Activated naive CD4-positive, alpha-beta T cell treated with anti-CD3 and anti-CD28 coated beads for 36 hours (primary cell): ENCODE results near the gene BTBD9. TPM values are rescaled to one million over a fixed set of nuclear protein-coding genes. Genes with fewer than 3 reads are reported as not detected.
"Not testable (repeated sequence)": the region's sequence is repeated elsewhere in the genome, so short reads cannot be mapped to it uniquely, and the experiment has no call there.

Source experiments
- CTCF ChIA-PET: fragments of 350-600 bp; sonication (Branson Sonifier 250); formaldehyde crosslinking; loops from one replicate; lab custom pipeline; 2021; ENCODE audit warnings: antibody characterized with exemption; lab: Charles Lee
- DNase-seq: peaks from one replicate; pipeline ENCODE4 v3.0.0-alpha.2; 2020
- H3K27ac Mint-ChIP-seq: one replicate; pipeline ENCODE4 v1.8.0; 2021; ENCODE audit warnings: mild to moderate bottlenecking, mixed read lengths
- H3K27me3 Mint-ChIP-seq: one replicate; pipeline ENCODE4 v1.8.0; 2021; ENCODE audit warnings: low read depth, mixed read lengths
- H3K36me3 Mint-ChIP-seq: one replicate; pipeline ENCODE4 v1.8.0; 2021; ENCODE audit warnings: low read depth, mixed read lengths
- H3K4me1 Mint-ChIP-seq: one replicate; pipeline ENCODE4 v1.8.0; 2021; ENCODE audit warnings: low read depth, mixed read lengths
- H3K4me3 Mint-ChIP-seq: one replicate; pipeline ENCODE4 v1.8.0; 2021; ENCODE audit warnings: mild to moderate bottlenecking, moderate library complexity, mixed read lengths
- H3K9me3 Mint-ChIP-seq: one replicate; pipeline ENCODE4 v1.8.0; 2021; ENCODE audit warnings: mixed read lengths
- intact Hi-C: fragments of 100-400 bp; cut with micrococcal nuclease; formaldehyde crosslinking; loops from one replicate; pipeline ENCODE4 v1.15.1; 2023
- total RNA-seq, 2 experiments: library from RNA; stranded (reverse); gene quantifications; one replicate each; pipeline ENCODE4 v1.2.3, GENCODE V29; 2021

The BTBD9 gene
- total RNA-seq, 2 experiments from 2014 or later, result 9.5 to 11.1 TPM

DNA sequence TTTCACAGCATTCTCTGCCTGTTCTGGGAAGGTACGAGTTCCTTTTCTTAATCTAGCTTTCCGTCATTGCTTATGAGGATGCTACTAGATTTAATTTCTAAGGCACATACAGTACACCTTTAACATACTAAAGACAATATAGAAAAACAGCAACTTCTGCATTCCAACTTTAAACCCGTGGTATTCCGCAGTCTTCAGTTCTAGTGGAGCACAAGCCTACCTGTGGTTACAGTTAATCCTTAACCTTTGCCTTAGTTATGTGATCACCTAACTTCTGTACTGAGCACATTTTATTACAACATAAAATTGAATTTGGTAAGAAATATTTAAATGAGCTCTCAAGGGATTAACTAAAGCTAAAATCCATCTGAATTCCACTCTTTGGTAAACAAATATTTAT, 289.5 kb downstream of the BTBD9 start:
- peaks cover 6% of the 10 kb centered on the region for H3K4me1 Mint-ChIP-seq
- H3K36me3 Mint-ChIP-seq, result no peaks in the 10 kb centered on the region
- CTCF ChIA-PET, result no interaction called here
- intact Hi-C loops, result no loop called here
- no peaks in the 10 kb centered on the region for H3K9me3 Mint-ChIP-seq
- no peak for DNase-seq
- no peak overlapping the region for H3K4me3 Mint-ChIP-seq
- H3K27ac Mint-ChIP-seq, result no peak overlapping the region
- no peaks in the 10 kb centered on the region for H3K27me3 Mint-ChIP-seq

DNA sequence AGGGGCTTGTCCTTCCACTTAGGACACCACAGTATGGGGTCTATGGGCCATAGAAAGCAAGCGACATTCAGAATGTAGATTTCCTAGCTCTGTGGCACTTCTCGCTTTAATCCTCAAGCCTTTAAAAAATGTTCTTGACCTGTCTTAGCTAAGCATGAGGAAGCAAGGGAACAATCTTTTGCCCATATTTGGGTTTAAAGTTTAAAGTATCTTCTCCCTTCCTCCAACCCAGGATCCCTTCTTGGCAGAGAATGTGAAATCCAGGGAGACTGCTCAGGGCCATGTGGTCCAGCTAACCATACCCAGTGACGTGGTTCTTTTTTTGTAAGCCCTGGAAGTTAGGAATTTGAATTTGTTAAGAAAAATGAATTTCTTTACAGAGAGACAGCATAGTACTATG, 289.9 kb downstream of the BTBD9 start:
- Mint-ChIP-seq H3K27me3 (no peaks in the 10 kb centered on the region), H3K4me3 (no peak overlapping the region), H3K9me3 (no peaks in the 10 kb centered on the region), H3K36me3 (no peaks in the 10 kb centered on the region), H3K27ac (no peak overlapping the region), H3K4me1 (peaks cover 4% of the 10 kb centered on the region)
- CTCF ChIA-PET, result interaction anchor here (0.6 kb wide), 1 partner anchor 23 kb away, joined by 3 read pairs; no protein-coding TSS in a partner anchor
- no peak for DNase-seq
- intact Hi-C loops, result no loop called here

DNA sequence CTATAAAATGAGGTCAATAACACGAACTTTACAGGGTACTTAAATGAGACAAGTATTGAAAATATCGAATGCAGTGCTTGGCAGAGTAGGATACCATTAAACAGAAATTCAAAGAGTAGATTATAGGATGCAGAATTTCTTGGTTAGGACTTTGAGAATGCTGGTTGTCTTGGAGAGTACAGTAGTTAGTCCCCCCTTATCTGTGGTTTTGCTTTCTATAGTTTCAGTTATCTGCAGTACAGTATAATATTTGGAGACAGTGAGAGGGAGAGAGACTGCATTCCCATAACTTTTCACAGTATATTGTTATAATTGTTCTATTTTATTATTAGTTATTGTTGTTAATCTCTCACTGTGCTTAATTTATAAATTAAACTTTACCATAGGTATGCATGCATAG, 290.5 kb downstream of the BTBD9 start:
- H3K36me3 Mint-ChIP-seq, result peaks cover 2% of the 10 kb centered on the region
- H3K4me3 Mint-ChIP-seq, result no peak overlapping the region
- H3K27me3 Mint-ChIP-seq, result no peaks in the 10 kb centered on the region
- no peak for DNase-seq
- CTCF ChIA-PET, result interaction anchor here (0.6 kb wide), 1 partner anchor 22 kb away, joined by 3 read pairs; no protein-coding TSS in a partner anchor
- intact Hi-C loops, result no loop called here
- H3K27ac Mint-ChIP-seq, result no peak overlapping the region
- no peaks in the 10 kb centered on the region for H3K9me3 Mint-ChIP-seq
- H3K4me1 Mint-ChIP-seq, result no peaks in the 10 kb centered on the region

DNA sequence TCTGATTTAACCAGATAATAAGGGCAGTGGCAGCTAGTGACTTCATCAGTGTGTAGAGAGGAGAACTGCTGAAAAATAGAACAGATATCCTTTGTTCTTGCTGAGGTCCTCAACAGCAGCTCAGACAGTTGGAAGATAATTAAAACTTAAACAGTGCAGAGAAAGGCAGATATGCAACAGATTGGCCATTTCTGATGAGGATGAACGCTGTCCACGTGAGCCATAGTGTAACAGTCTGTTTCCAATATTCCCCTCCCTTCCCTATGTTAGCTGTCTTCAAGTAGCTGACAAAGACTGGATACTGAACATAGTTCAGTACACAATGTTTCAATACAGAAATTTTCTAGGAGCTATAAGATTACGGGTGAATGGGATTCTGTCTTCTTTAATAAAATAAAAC, 291.4 kb downstream of the BTBD9 start:
- H3K9me3 Mint-ChIP-seq, result no peaks in the 10 kb centered on the region
- H3K4me1 Mint-ChIP-seq, result no peaks in the 10 kb centered on the region
- H3K4me3 Mint-ChIP-seq, result no peak overlapping the region
- CTCF ChIA-PET, result interaction anchor here (0.6 kb wide), 1 partner anchor 81 kb away, joined by 3 read pairs; no protein-coding TSS in a partner anchor
- H3K27ac Mint-ChIP-seq, result no peak overlapping the region
- peaks cover 6% of the 10 kb centered on the region for H3K36me3 Mint-ChIP-seq
- intact Hi-C loops, result no loop called here
- H3K27me3 Mint-ChIP-seq, result no peaks in the 10 kb centered on the region
- no peak for DNase-seq

DNA sequence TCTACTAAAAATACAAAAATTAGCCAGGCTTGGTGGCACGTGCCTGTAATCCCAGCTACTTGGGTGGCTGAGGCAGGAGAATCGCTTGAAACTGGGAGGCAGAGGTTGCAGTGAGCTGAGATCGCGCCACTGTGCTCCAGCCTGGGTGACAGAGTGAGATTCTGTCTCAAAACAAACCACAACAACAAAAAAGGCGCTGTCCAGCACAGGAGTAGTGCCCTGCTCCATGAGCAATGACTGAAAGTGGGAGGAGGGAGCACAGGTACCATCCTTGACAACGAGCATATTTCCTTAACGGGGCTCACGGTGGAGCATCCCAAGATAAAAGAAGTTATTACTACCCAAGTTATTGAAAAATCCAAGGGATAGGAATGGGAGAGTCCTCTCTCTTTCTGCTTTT, 291.9 kb downstream of the BTBD9 start:
- H3K9me3 Mint-ChIP-seq, CTCF ChIA-PET, intact Hi-C loops, H3K27ac Mint-ChIP-seq, H3K36me3 Mint-ChIP-seq, H3K4me3 Mint-ChIP-seq, DNase-seq, H3K4me1 Mint-ChIP-seq, H3K27me3 Mint-ChIP-seq: not testable (repeated sequence)

DNA sequence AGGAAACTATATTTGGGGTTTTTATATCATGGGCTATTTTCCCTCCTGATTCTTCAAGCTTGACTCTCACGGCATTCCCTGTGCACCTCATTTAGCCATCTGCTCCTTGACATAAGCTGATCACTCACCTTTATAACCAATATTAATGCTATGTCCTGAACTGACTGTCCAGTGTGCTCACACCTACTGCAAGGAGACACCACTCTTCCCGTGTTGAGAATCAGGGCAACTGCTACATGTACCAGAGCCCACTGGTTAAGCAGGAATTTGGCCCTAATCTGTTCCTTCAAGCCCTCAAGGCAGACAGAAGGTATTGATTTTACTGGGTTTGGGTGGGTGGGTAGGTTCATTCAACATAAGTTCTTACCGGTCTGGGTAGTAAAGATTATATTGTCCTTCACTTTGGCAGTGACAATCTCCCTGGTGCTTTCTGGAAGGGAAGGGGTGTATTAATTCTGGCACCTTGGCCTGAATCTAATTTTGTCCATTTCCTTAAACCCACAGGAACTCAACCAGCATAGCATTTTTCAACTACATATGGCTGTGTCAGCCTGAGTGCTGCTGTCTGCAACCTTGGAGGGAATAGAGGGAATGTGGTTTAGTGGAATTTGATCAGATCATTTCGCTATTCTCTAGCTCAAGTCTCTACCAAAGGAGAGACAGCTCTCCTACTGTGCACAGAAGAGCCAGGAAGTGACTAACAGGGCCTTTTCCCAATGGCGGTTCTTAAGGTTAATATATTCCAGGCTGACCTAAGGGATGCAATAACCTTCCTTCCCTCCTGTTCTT, 293.2 kb downstream of the BTBD9 start:
- DNase-seq, result no peak
- intact Hi-C loops, result no loop called here
- no peak overlapping the region for H3K27ac Mint-ChIP-seq
- H3K36me3 Mint-ChIP-seq, result peaks cover 6% of the 10 kb centered on the region
- no peaks in the 10 kb centered on the region for H3K9me3 Mint-ChIP-seq
- no peaks in the 10 kb centered on the region for H3K4me1 Mint-ChIP-seq
- no peaks in the 10 kb centered on the region for H3K27me3 Mint-ChIP-seq
- no peak overlapping the region for H3K4me3 Mint-ChIP-seq
- CTCF ChIA-PET, result no interaction called here

DNA sequence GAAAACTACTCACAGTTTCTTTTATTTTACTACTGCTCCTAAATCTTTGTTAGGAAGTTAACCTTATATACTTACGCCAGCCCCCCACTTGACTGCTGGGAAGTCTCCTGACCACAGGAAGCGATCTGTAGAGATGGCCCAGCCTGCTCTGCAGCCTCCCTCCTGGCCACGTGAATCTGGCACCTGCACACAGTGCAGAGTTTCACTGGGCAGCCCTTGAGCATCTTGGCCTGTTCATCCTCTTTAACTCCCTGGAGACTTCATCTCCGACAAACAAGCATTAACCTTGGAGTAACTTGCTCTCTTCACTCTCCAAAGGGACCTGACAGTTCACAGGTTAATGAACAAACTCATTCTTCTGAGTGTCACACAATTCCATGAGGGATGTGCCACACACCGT, 294.1 kb downstream of the BTBD9 start:
- no peak for DNase-seq
- Mint-ChIP-seq H3K27me3 (no peaks in the 10 kb centered on the region), H3K27ac (no peak overlapping the region), H3K36me3 (peaks cover 6% of the 10 kb centered on the region), H3K9me3 (no peaks in the 10 kb centered on the region), H3K4me3 (no peak overlapping the region), H3K4me1 (no peaks in the 10 kb centered on the region)
- CTCF ChIA-PET, result no interaction called here
- intact Hi-C loops, result no loop called here

DNA sequence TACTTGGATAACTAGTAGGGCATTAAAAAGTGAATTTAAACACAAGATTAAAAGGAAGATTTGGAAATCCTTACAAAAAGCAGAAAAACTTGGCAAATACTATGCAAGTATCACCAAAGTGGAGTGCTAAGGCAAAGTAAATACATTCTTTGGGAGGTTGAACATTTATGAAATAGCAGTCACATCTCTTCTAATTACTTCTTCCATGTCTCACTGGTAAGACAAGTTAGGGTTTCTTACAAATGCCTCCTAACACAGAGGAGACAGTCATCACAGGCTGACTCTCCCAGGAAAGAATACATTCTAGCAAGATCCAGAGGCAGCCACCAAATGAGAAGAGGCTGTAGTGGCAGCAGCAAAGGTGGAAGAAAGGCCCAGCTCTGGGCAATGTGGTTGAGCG, 298.2 kb downstream of the BTBD9 start:
- no peak overlapping the region for H3K4me3 Mint-ChIP-seq
- no peak overlapping the region for H3K27ac Mint-ChIP-seq
- intact Hi-C loops, result no loop called here
- H3K36me3 Mint-ChIP-seq, result peaks cover 12% of the 10 kb centered on the region
- H3K4me1 Mint-ChIP-seq, result no peaks in the 10 kb centered on the region
- DNase-seq, result no peak
- peaks cover 1% of the 10 kb centered on the region for H3K9me3 Mint-ChIP-seq
- H3K27me3 Mint-ChIP-seq, result no peaks in the 10 kb centered on the region
- CTCF ChIA-PET, result no interaction called here

DNA sequence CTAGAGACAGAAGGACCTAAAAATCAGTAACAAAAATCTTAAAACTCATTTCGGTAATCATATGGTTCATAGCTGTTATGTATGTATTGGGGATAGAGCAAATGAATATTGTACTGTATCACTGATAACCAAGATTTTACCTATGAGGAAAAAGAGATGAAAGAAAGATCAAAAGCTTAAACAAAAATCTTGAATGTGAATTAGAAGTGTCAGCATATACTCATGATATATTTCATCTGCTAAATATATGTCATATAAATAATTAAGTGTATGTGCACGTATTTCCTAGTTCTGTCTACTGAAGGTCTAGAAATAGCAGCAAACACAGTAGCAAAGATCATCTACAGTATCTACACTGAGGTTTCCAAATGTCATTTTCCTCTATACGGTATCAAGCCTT, 299.8 kb downstream of the BTBD9 start:
- Mint-ChIP-seq H3K4me1 (no peaks in the 10 kb centered on the region), H3K9me3 (peaks cover 5% of the 10 kb centered on the region), H3K27me3 (no peaks in the 10 kb centered on the region), H3K27ac (no peak overlapping the region), H3K36me3 (peaks cover 17% of the 10 kb centered on the region), H3K4me3 (no peak overlapping the region)
- CTCF ChIA-PET, result no interaction called here
- intact Hi-C loops, result no loop called here
- no peak for DNase-seq

DNA sequence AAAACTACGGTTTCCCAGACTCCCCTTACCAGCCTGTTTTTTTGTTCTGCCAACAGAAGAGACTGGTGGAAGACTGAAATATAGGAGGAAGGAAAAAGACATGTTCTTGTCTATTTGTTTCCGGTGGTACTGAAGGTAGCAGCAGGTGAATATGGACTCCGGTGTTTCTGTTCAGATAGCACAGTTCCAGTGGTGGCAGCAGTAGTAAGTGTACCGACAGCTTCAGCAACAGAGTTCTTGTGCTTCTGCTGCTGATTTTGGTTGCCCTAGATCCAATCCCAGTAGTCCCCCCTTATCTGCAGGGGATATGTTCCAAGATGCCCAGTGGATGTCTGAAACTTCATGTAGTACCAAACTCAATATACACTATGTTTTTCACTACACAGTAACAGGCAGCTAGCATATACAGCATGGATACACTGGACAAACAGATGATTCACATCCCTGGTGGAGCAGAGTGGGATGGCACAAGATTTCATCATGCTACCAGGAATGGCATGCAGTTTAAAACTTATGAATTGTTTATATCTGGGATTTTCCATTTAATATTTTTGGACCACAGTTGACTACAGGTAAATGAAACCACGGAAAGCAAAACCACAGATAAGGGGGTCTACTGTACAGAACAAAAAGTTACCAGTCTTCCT, 301.8 kb downstream of the BTBD9 start:
- H3K27me3 Mint-ChIP-seq, result no peaks in the 10 kb centered on the region
- peaks cover 17% of the 10 kb centered on the region for H3K9me3 Mint-ChIP-seq
- H3K4me3 Mint-ChIP-seq, result no peak overlapping the region
- intact Hi-C loops, result no loop called here
- H3K4me1 Mint-ChIP-seq, result no peaks in the 10 kb centered on the region
- no peak for DNase-seq
- peaks cover 25% of the 10 kb centered on the region for H3K36me3 Mint-ChIP-seq
- CTCF ChIA-PET, result no interaction called here
- H3K27ac Mint-ChIP-seq, result no peak overlapping the region

DNA sequence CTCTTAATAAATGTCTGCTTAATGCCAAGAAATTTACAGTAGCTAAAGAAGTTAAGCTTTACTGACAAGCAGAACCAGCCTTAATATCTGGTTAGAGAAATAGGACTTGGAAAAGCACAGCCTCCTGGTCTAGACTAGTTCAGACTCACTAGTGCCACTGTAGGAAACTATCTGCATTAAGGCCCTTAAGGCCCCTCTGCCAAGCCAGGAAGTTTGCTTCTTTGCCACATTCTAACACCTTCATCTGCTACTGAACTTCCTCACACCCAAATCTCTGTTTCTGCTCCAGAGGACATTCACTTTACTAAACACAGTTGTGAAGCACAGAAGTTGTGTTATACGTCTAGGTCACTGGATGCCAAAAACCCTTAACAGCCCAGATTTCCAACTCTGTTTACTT, 302.8 kb downstream of the BTBD9 start:
- CTCF ChIA-PET, result no interaction called here
- no peak overlapping the region for H3K4me3 Mint-ChIP-seq
- intact Hi-C loops, result no loop called here
- no peak for DNase-seq
- H3K9me3 Mint-ChIP-seq, result peaks cover 17% of the 10 kb centered on the region
- H3K4me1 Mint-ChIP-seq, result no peaks in the 10 kb centered on the region
- H3K27me3 Mint-ChIP-seq, result no peaks in the 10 kb centered on the region
- H3K36me3 Mint-ChIP-seq, result peaks cover 25% of the 10 kb centered on the region
- no peak overlapping the region for H3K27ac Mint-ChIP-seq

DNA sequence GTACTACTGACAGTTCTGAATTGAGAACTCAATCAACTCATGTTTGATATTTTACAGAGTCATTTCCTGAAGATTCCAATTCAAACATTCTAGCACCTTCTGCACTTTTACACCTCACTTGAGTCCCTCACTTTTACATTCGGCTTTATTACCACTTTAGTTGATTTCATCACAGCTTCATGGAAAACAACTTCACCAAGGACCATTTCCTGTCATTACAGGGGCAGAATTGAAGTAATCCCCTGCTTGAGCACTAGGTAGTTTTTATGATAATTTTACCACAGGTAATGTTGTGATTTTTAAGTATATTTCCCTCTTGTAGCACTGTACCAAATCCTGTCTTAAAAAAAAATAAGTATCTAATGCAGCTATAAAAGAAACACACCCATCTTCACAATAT, 312.9 kb downstream of the BTBD9 start:
- H3K9me3 Mint-ChIP-seq, result no peaks in the 10 kb centered on the region
- no peak overlapping the region for H3K27ac Mint-ChIP-seq
- H3K4me3 Mint-ChIP-seq, result no peak overlapping the region
- DNase-seq, result no peak
- intact Hi-C loops, result no loop called here
- peaks cover 9% of the 10 kb centered on the region for H3K36me3 Mint-ChIP-seq
- H3K27me3 Mint-ChIP-seq, result no peaks in the 10 kb centered on the region
- CTCF ChIA-PET, result interaction anchor here (0.7 kb wide), 1 partner anchor 23 kb away, joined by 3 read pairs; no protein-coding TSS in a partner anchor
- no peaks in the 10 kb centered on the region for H3K4me1 Mint-ChIP-seq

DNA sequence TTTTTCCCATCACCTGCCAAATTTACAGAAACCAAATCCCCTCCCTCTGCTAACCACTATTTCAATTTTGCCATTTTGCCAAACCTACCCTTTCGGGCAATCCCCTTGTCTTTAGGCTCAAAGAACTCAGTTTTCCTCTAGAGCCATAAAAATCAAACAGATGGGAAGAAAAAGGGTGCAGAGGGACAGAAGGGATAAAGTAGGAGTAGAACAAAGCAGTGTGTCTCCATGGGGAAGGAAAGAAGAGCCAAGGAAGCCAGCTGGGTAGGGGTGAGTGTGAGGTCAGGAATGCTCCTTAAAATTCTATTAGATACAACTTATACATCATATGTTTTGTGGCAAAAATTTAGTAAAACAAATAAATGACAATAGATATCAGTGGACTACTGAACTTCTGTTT, 316.5 kb downstream of the BTBD9 start:
- Mint-ChIP-seq H3K27ac (no peak overlapping the region), H3K4me3 (no peak overlapping the region), H3K9me3 (no peaks in the 10 kb centered on the region), H3K27me3 (no peaks in the 10 kb centered on the region), H3K4me1 (no peaks in the 10 kb centered on the region), H3K36me3 (peaks cover 9% of the 10 kb centered on the region)
- no peak for DNase-seq
- CTCF ChIA-PET, result no interaction called here
- intact Hi-C loops, result no loop called here
